HL-60/S4 (cell line): ENCODE results near the gene CLDN6.

Experiments
- in situ Hi-C: fragments of 300-500 bp; cut with MboI; formaldehyde crosslinking; loops from 2 replicates; pipeline ENCODE4 v1.14.3; 2022; ENCODE audit warnings: low sequenced_read_pairs

CLDN6 gene

DNA sequence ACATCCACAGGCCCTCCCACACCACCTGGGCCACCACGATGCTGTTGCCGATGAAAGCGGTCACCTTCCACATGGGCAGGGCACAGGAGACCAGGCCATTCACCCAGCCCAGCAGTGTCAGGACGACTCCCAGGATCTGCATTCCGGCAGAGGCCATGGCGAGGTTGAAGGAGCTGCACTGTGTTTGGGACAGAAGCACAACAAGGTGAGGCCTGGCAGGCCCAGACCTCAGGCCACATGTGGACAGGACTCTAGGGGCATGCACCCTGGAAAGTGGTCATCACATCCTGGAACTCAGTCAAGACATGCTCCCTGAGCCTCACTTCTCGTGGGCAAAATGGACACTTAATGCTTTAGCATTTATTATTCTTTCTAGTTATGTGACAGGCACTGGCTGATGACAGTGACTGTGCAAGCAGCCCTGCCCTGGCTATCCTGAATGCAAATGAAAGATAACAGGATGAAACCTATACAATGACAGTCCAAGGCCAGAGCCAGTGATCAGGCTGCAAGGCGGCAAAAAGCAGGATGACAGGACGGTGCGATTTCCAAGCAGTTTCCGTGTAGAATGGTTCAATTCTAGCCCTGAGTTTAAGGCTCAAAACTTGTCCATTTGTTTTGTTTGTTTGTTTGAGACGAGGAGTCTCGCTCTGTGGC lies 2.0 kb downstream of the CLDN6 start:
- in situ Hi-C loops: no loop called here

GRCh38 chr16:3014971-3015370 lies 3.0 kb downstream of the CLDN6 start:
- in situ Hi-C loops: no loop called here

- in situ Hi-C loops: no loop called here
Measured at GRCh38 chr16:3013998-3014690, 3.8 kb downstream of the CLDN6 start.

DNA sequence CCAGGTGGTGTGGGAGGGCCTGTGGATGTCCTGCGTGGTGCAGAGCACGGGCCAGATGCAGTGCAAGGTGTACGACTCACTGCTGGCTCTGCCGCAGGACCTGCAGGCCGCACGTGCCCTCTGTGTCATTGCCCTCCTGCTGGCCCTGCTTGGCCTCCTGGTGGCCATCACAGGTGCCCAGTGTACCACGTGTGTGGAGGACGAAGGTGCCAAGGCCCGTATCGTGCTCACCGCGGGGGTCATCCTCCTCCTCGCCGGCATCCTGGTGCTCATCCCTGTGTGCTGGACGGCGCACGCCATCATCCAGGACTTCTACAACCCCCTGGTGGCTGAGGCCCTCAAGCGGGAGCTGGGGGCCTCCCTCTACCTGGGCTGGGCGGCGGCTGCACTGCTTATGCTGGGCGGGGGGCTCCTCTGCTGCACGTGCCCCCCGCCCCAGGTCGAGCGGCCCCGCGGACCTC lies 4.5 kb downstream of the CLDN6 start:
- in situ Hi-C loops: no loop called here

DNA sequence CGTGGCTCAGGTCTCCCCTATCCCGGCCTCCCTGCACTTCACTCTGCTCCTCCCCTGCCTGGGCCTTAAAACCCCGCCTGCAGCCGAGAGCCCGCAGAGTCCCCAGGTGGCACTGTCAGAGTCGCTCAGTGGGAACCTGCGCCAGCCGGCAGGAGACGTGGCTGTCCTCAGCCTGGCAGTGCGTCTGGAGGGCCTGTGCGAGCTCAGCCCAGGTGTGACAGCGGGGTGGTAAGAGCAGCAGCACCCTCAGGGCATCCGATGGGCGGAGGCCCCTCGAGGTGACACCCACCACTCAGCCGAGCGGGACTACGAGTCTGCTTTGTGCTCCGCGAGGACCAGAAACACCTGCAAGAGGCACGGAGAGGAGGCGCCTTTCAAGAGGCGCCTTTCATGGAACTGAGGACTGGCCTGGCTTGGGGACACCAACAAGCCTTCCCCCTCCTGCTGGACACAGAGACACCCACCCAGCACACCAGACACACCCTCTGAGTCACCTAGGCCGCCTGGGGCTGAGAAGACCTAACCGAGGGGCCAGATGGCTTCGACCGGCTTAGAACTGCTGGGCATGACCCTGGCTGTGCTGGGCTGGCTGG lies 5.1 kb downstream of the CLDN6 start, which contains the start of gene CLDN9:
CLDN9 (plus strand) TSS at position 96 of the 593 bp plus-strand sequence; CDS start at position 536, 440 bp downstream.
- in situ Hi-C loops: no loop called here

- in situ Hi-C loops: no loop called here
Measured at GRCh38 chr16:3012246-3012645, 5.7 kb downstream of the CLDN6 start.

DNA sequence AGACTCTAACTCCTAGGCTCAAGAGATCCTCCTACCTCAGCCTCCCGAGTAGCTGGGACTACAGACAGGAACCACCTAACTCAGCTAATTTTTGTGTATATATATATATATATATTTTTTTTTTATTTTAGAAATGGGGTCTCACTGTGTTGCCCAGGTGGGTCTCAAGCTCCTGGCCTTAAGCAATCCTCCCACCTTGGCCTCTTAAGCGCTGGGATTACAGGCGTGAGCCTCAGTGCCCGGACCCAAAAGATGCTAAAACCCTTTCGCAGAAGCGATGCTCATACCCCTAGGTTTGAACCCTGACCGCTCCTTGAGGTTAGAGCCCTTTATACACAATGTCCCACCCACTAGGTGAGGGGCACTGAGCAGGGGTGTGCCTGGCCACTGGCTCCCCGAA lies 7.5 kb downstream of the CLDN6 start:
- in situ Hi-C loops: no loop called here

DNA sequence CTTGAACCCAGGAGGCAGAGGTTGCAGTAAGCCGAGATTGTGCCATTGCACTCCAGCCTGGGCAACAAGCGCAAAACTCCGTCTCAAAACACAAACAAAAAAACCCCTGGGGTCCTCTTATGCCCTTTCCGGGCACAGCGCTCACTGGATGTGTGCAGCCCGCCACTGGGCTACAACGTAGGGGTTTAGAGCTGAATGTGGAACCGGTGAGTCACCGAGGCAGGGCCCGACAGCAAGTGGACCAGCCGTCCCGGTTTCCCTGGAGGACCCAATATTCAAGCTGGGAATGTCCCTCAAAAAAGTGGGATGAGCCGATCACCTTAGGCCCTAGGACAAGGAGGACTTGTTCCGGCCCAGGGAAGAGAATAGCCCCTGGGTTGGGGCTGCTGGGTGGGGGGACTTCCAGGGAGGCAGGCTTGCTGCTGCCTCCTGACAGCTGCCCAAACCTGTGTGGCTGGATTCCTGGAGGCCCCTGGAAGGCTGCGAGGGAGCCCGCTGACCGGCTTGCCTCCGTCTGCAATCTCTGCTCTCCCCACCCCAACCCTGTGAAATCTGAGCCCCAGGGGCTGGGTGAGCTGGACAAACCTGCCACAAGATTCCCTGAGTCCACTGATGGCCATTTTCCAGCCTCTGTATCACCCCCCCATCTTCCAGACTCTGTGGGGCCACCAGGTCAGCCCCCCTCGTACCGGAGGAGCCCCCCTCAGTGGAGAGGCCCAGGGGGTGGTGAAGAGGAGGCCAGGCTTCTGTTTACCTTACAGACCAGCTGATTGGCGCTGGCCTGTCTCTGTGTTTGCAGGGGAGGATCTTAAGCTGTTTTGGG lies 8.2 kb downstream of the CLDN6 start:
- in situ Hi-C loops: no loop called here

DNA sequence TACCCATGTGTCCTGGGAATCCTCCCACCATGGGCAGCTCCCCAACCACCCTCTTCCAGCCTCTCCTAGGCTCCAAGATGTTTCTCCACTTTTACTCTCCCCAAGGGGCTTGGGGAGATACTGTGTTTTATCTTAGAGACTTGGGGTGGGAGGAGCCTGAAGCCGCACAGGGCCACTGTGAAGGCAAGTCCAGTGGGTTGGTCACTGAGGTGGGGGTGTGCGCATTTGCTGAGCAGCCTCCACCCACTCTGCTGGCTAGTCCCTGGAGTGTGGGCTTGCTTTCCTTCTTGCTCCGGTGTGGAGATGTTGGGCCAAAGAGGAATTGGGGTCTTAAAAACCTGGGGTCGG lies 9.3 kb downstream of the CLDN6 start:
- in situ Hi-C loops: no loop called here

- in situ Hi-C loops: no loop called here
Measured at GRCh38 chr16:3007957-3008689, 9.9 kb downstream of the CLDN6 start.

GRCh38 chr16:3007059-3007956 lies 10.7 kb downstream of the CLDN6 start:
- in situ Hi-C loops: no loop called here

- in situ Hi-C loops: no loop called here
Measured at GRCh38 chr16:3004781-3005284, 13.2 kb downstream of the CLDN6 start.

GRCh38 chr16:3004319-3004718 lies 13.7 kb downstream of the CLDN6 start:
- in situ Hi-C loops: no loop called here

DNA sequence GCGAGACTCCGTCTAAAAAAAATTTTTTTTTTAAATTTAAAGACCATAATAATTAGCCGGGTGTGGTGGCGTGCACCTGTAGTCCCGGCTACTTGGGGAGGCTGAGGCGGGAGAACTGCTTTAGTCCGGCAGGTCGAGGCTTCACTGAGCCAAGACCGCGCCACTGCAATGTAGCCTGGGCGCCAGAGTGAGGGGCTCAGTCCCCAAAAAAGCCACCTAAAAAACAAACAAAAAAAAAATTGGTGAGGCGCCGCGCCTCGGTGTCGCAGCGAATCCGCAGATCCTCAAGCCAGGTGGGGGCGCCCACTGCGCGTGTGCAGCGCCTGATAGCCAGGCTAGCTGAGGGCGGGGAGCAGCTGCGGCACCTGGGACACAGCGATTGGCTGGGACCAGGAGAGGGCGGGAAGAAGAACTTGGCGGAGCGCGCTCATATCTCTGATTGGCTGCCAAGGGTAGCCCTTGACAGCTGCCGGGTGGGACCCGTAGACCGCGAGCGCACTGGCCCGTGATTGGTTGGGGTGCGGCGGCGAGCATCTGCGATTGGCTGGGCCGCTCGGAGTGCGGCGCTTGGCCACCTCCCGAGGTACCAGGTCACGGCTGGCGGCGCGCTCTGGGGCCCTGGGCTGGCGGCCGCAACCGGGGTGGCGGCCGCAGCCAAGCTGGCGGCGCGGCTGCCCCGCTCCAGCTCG lies 14.3 kb downstream of the CLDN6 start:
- in situ Hi-C loops: no loop called here

- in situ Hi-C loops: no loop called here
Measured at GRCh38 chr16:3001316-3001715, 16.7 kb downstream of the CLDN6 start.

- in situ Hi-C loops: no loop called here
Measured at GRCh38 chr16:3000540-3000939, 17.4 kb downstream of the CLDN6 start.

DNA sequence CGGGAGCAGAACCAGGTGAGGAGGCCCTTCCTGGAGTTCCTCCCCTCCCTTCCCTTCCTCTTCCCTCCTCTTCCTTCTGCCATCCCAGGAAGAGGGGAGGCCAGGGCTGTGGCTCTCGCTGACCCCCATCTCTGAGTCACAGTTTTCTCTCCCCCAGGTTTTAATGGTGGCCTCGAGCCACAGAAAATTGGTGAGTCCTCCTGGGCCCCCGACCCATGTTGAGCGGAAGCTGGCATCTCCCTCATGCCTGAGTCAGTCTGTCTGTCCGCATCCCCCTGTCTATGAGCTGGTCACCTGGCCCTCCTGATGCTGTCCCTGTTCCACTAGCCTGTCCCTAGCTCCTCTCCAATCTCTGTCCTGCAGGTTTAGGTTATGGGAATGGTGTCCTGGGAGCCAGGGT lies 18.1 kb downstream of the CLDN6 start:
- in situ Hi-C loops: no loop called here

DNA sequence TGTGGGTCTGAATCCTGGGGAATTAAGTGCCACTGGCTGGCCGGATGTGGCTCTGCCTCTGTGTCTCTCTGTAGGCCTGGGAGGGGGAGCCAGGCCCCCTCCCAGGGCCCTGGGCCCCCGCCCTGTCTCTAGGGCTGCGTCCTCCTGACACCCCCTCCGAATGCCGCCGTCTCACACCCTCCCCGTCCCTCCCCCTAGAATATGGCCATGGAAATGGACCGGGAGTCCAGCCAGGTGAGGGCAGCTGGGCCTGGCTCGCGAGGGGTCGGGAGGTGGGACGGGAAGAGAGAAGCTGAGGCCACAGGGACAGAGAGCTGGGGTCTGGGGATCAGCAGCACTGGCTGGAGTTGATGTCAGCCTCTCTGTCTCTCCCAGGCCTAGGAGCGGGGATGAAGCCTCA lies 21.7 kb downstream of the CLDN6 start:
- in situ Hi-C loops: no loop called here
